Duodenal mucosa (tissue), 2 donors: ENCODE results near the gene CYP4F22.

Experiments used
- H3K27ac ChIP-seq: one replicate; pipeline ENCODE4 v1.7.0; 2013; ENCODE audit warnings: low read depth, low read length
- H3K27me3 ChIP-seq, 2 donors: one replicate each; pipeline ENCODE4 v1.7.0; 2013; ENCODE audit warnings: low read length in 2 of 2, control low read depth in 1 of 2; ENCODE audit not compliant: insufficient read depth in 2 of 2, control insufficient read depth in 1 of 2
- H3K36me3 ChIP-seq, 2 donors: one replicate each; pipeline ENCODE4 v1.7.0; 2013; ENCODE audit warnings: low read length in 2 of 2, control low read depth in 1 of 2; ENCODE audit not compliant: insufficient read depth in 2 of 2, control insufficient read depth in 1 of 2
- H3K4me1 ChIP-seq, 2 donors: one replicate each; pipeline ENCODE4 v1.7.0; 2013; ENCODE audit warnings: low read length in 2 of 2, control low read depth in 1 of 2; ENCODE audit not compliant: insufficient read depth in 2 of 2, control insufficient read depth in 1 of 2
- H3K4me3 ChIP-seq, 2 donors: one replicate each; pipeline ENCODE4 v1.7.0; 2013; ENCODE audit warnings: low read length in 2 of 2, low read depth in 1 of 2
- H3K9ac ChIP-seq, 2 donors: one replicate each; pipeline ENCODE4 v1.7.0; 2013; ENCODE audit warnings: low read length in 2 of 2, low read depth in 1 of 2
- H3K9me3 ChIP-seq, 2 donors: one replicate each; pipeline ENCODE4 v1.7.0; 2013; ENCODE audit warnings: low read length in 2 of 2, control low read depth in 1 of 2; ENCODE audit not compliant: control insufficient read depth in 1 of 2

CYP4F22 gene

GRCh38 chr19:15564534-15565168 lies 56.3 kb downstream of the CYP4F22 start:
- Histone ChIP-seq H3K36me3 (no peaks in the 10 kb centered on the region), H3K9ac (no peak overlapping the region), H3K4me1 (peaks cover 0 to 6% of the 10 kb centered on the region in 2 donors), H3K27ac (no peak overlapping the region), H3K4me3 (no peak overlapping the region), H3K9me3 (no peaks in the 10 kb centered on the region), H3K27me3 (peaks cover 0 to 10% of the 10 kb centered on the region in 2 donors)

GRCh38 chr19:15570420-15570819 lies 62.1 kb downstream of the CYP4F22 start:
- Histone ChIP-seq H3K4me1 (no peaks in the 10 kb centered on the region), H3K36me3 (no peaks in the 10 kb centered on the region), H3K27me3 (peaks cover 0 to 18% of the 10 kb centered on the region in 2 donors), H3K9me3 (no peaks in the 10 kb centered on the region), H3K27ac (no peak overlapping the region), H3K4me3 (no peak overlapping the region), H3K9ac (no peak overlapping the region)

GRCh38 chr19:15575406-15575805 lies 67.1 kb downstream of the CYP4F22 start:
- H3K4me3 ChIP-seq: no peak overlapping the region
- H3K36me3 ChIP-seq: no peaks in the 10 kb centered on the region
- H3K4me1 ChIP-seq: no peaks in the 10 kb centered on the region
- no peak overlapping the region for H3K27ac ChIP-seq
- H3K9me3 ChIP-seq: no peaks in the 10 kb centered on the region
- peaks cover 0 to 5% of the 10 kb centered on the region in 2 donors for H3K27me3 ChIP-seq
- H3K9ac ChIP-seq: no peak overlapping the region

GRCh38 chr19:15576526-15577156 lies 68.3 kb downstream of the CYP4F22 start:
- no peaks in the 10 kb centered on the region for H3K4me1 ChIP-seq
- H3K36me3 ChIP-seq: no peaks in the 10 kb centered on the region
- H3K27ac ChIP-seq: no peak overlapping the region
- no peaks in the 10 kb centered on the region for H3K9me3 ChIP-seq
- H3K9ac ChIP-seq: no peak overlapping the region
- no peak overlapping the region for H3K4me3 ChIP-seq
- H3K27me3 ChIP-seq: peaks cover 0 to 5% of the 10 kb centered on the region in 2 donors

GRCh38 chr19:15577184-15577771 lies 69.0 kb downstream of the CYP4F22 start:
- H3K36me3 ChIP-seq: no peaks in the 10 kb centered on the region
- H3K4me1 ChIP-seq: no peaks in the 10 kb centered on the region
- H3K9me3 ChIP-seq: no peaks in the 10 kb centered on the region
- H3K4me3 ChIP-seq: no peak overlapping the region
- H3K27ac ChIP-seq: no peak overlapping the region
- H3K9ac ChIP-seq: no peak overlapping the region
- H3K27me3 ChIP-seq: peaks cover 0 to 3% of the 10 kb centered on the region in 2 donors

GRCh38 chr19:15583346-15583745 lies 75.0 kb downstream of the CYP4F22 start:
- Histone ChIP-seq H3K4me1 (peaks cover 0 to 8% of the 10 kb centered on the region in 2 donors), H3K9me3 (no peaks in the 10 kb centered on the region), H3K27ac (no peak overlapping the region), H3K4me3 (no peak overlapping the region), H3K36me3 (no peaks in the 10 kb centered on the region), H3K27me3 (peaks cover 0 to 5% of the 10 kb centered on the region in 2 donors), H3K9ac (no peak overlapping the region)

GRCh38 chr19:15584095-15584494 lies 75.8 kb downstream of the CYP4F22 start:
- Histone ChIP-seq H3K36me3 (no peaks in the 10 kb centered on the region), H3K9me3 (no peaks in the 10 kb centered on the region), H3K27me3 (peaks cover 0 to 5% of the 10 kb centered on the region in 2 donors), H3K4me3 (peak overlapping the region; percentile 40 to 41), H3K4me1 (peaks cover 0 to 11% of the 10 kb centered on the region in 2 donors), H3K9ac (no peak overlapping the region), H3K27ac (no peak overlapping the region)

GRCh38 chr19:15584541-15585115 lies 76.3 kb downstream of the CYP4F22 start:
- Histone ChIP-seq H3K36me3 (no peaks in the 10 kb centered on the region), H3K27ac (no peak overlapping the region), H3K27me3 (peaks cover 0 to 5% of the 10 kb centered on the region in 2 donors), H3K4me3 (peak overlapping the region; percentile 40 to 41), H3K9ac (no peak overlapping the region), H3K9me3 (no peaks in the 10 kb centered on the region), H3K4me1 (peaks cover 0 to 11% of the 10 kb centered on the region in 2 donors)

- peaks cover 0 to 11% of the 10 kb centered on the region in 2 donors for H3K4me1 ChIP-seq
- H3K4me3 ChIP-seq: no peak overlapping the region
- no peak overlapping the region for H3K9ac ChIP-seq
- H3K27me3 ChIP-seq: peaks cover 0 to 5% of the 10 kb centered on the region in 2 donors
- H3K27ac ChIP-seq: no peak overlapping the region
- H3K9me3 ChIP-seq: no peaks in the 10 kb centered on the region
- H3K36me3 ChIP-seq: no peaks in the 10 kb centered on the region
Observed at GRCh38 chr19:15587663-15588062, 79.3 kb downstream of the CYP4F22 start.

- H3K4me1 ChIP-seq: peaks cover 0 to 11% of the 10 kb centered on the region in 2 donors
- no peaks in the 10 kb centered on the region for H3K9me3 ChIP-seq
- H3K9ac ChIP-seq: no peak overlapping the region
- no peak overlapping the region for H3K27ac ChIP-seq
- H3K4me3 ChIP-seq: no peak overlapping the region
- H3K36me3 ChIP-seq: no peaks in the 10 kb centered on the region
- peaks cover 0 to 5% of the 10 kb centered on the region in 2 donors for H3K27me3 ChIP-seq
Observed at GRCh38 chr19:15588265-15588664, 79.9 kb downstream of the CYP4F22 start.
